Measurements from ENCODE around the gene PAPPA.

GRCh38 chr9:116154334-116154975, 864 bp downstream of the PAPPA start:
- TF ChIP-seq EZH2phosphoT487 (IDR thresholded peaks at IDR 0.05; ENCODE audit: low read depth) (no peak), CTCF (IDR thresholded peaks at IDR 0.05; ENCODE audit: low read depth, low read length) (no peak)
